ENCODE results near the gene KCTD20.

DNA sequence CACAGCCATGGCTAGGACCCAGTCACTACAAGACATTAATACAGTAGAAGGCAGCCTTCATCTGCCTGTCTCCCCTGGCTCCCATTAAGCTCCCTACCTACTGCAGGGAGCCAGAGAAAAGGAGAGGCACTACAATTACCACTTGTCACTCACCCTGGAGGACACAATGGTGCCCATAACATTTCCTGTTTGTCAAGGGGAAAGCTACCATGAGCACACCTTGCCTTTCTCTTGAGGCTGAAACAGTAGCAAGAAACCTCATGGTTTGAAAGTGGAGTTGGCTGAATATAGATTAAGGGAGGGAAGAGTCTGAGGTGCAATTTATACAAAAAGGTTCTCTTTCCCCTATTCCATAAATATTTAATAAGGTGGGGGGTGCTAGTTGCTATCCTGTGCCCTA lies 76.6 kb downstream of the KCTD20 start:
- TF ChIP-seq CTCF (IDR thresholded peaks at IDR 0.05; ENCODE audit: insufficient read depth, low read length, poor library complexity, severe bottlenecking), result no peak
- no peak for TF ChIP-seq EZH2phosphoT487 (conservative IDR thresholded peaks at IDR 0.05; ENCODE audit: low read length)

All from SU-DHL-6 (cell line).